ENCODE measurements around the gene INHA.

INHA gene

GRCh38 chr2:219611866-219612576, 39.9 kb downstream of the INHA start:
- no peak overlapping the region for H3K9ac ChIP-seq (ENCODE audit: low read depth, low read length)
- peaks cover 34% of the 10 kb centered on the region for H3K36me3 ChIP-seq (ENCODE audit: insufficient read depth, low read length)
- H3K27me3 ChIP-seq (ENCODE audit: control insufficient read depth, insufficient read depth, low read length): no peaks in the 10 kb centered on the region
- H3K9me3 ChIP-seq (replicated peaks; ENCODE audit: low read length): no peaks in the 10 kb centered on the region
- no peaks in the 10 kb centered on the region for H3K4me1 ChIP-seq (ENCODE audit: control insufficient read depth, insufficient read depth, low read length)
- H3K4me3 ChIP-seq (ENCODE audit: low read length): no peak overlapping the region
- no peak overlapping the region for H3K4me2 ChIP-seq (ENCODE audit: low read length)

- Histone ChIP-seq H3K4me3 (ENCODE audit: low read length) (no peak overlapping the region), H3K4me2 (ENCODE audit: low read length) (no peak overlapping the region), H3K4me1 (ENCODE audit: control insufficient read depth, insufficient read depth, low read length) (no peaks in the 10 kb centered on the region), H3K9me3 (replicated peaks; ENCODE audit: low read length) (no peaks in the 10 kb centered on the region), H3K27me3 (ENCODE audit: control insufficient read depth, insufficient read depth, low read length) (no peaks in the 10 kb centered on the region), H3K9ac (ENCODE audit: low read depth, low read length) (no peak overlapping the region), H3K36me3 (ENCODE audit: insufficient read depth, low read length) (peaks cover 34% of the 10 kb centered on the region)
These were observed 40.6 kb downstream of the INHA start for GRCh38 chr2:219612577-219613286.

DNA sequence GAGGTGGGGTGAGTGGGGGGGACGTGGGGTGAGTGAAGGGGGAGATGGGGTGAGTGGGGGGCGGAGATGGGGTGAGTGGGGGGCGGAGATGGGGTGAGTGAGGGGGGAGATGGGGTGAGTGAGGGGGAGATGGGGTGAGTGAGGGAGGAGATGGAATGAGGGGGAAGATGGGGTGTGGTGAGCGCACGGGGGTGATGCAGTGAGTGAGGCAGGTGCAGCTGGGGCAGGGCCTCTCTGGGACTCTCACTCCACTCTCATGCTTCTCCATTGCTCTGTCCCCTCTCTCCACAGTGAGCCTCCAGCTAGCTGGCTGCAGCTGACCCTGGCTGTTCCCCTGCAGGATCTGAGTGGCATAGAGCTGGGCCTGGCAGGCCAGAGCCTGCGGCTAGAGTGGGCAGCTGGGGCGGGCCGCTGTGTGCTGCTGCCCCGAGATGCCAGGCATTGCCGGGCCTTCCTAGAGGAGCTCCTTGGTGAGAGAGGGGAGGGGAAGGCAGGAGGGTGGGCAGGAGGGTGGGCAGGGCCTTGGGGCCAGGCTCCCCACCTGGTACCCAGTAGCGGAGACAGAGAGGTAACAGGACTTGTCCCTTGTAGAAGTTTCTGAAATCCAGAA, 41.5 kb downstream of the INHA start:
- H3K36me3 ChIP-seq (ENCODE audit: insufficient read depth, low read length): peaks cover 34% of the 10 kb centered on the region
- no peaks in the 10 kb centered on the region for H3K9me3 ChIP-seq (replicated peaks; ENCODE audit: low read length)
- H3K4me1 ChIP-seq (ENCODE audit: control insufficient read depth, insufficient read depth, low read length): no peaks in the 10 kb centered on the region
- no peak overlapping the region for H3K9ac ChIP-seq (ENCODE audit: low read depth, low read length)
- no peaks in the 10 kb centered on the region for H3K27me3 ChIP-seq (ENCODE audit: control insufficient read depth, insufficient read depth, low read length)
- no peak overlapping the region for H3K4me3 ChIP-seq (ENCODE audit: low read length)
- no peak overlapping the region for H3K4me2 ChIP-seq (ENCODE audit: low read length)

DNA sequence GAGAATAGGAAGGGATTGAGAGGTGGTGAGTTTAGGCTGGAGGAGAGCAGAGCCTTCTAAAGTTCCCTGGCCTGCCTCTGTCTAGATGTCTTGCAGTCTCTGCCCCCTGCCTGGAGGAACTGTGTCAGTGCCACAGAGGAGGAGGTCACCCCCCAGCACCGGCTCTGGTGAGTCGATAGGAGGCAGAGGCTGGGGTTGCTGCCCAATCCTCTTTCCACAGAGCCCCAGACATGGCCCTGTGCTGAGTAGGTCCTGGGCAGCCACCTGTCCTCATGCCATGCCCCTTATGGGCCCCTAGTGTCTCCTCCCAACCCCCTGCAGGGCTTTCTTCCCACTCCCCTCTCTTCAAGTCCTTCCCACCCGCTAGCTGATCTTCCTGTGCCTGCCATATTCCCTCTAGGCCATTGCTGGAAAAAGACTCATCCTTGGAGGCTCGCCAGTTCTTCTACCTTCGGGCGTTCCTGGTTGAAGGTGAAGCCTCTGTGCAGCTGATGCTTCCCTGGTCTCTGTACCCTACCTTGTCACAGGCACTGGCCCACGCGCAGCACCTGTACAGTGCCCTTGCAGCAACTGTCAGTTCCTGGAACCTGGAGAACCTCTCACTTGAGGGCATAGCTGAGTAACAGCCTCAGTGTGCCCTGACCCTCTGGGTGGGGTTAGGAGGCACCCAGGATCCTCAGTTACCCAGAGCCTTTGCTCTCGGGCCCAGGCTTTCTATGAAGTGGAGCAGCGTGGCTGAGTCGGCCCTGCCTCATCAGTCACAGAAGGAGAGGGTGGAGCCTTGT, 42.2 kb downstream of the INHA start:
- no peaks in the 10 kb centered on the region for H3K27me3 ChIP-seq (ENCODE audit: control insufficient read depth, insufficient read depth, low read length)
- H3K4me1 ChIP-seq (ENCODE audit: control insufficient read depth, insufficient read depth, low read length): no peaks in the 10 kb centered on the region
- H3K36me3 ChIP-seq (ENCODE audit: insufficient read depth, low read length): peaks cover 29% of the 10 kb centered on the region
- H3K4me3 ChIP-seq (ENCODE audit: low read length): no peak overlapping the region
- H3K4me2 ChIP-seq (ENCODE audit: low read length): no peak overlapping the region
- H3K9me3 ChIP-seq (replicated peaks; ENCODE audit: low read length): no peaks in the 10 kb centered on the region
- H3K9ac ChIP-seq (ENCODE audit: low read depth, low read length): no peak overlapping the region

DNA sequence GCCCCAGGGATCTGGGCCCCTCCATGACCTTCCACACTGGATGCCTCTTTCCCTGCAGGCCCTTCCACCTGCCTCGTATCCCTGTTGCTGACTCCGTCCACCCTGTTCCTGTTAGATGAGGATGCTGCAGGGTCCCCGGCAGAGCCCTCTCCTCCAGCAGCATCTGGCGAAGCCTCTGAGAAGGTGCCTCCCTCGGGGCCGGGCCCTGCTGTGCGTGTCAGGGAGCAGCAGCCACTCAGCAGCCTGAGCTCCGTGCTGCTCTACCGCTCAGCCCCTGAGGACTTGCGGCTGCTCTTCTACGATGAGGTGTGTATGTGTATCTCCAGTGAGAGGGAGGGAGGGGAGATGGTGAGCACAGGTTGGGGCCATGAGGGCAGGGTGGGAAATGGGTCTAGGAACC, 42.9 kb downstream of the INHA start:
- no peaks in the 10 kb centered on the region for H3K9me3 ChIP-seq (replicated peaks; ENCODE audit: low read length)
- H3K27me3 ChIP-seq (ENCODE audit: control insufficient read depth, insufficient read depth, low read length): no peaks in the 10 kb centered on the region
- peaks cover 28% of the 10 kb centered on the region for H3K36me3 ChIP-seq (ENCODE audit: insufficient read depth, low read length)
- H3K4me2 ChIP-seq (ENCODE audit: low read length): no peak overlapping the region
- H3K9ac ChIP-seq (ENCODE audit: low read depth, low read length): no peak overlapping the region
- no peak overlapping the region for H3K4me3 ChIP-seq (ENCODE audit: low read length)
- H3K4me1 ChIP-seq (ENCODE audit: control insufficient read depth, insufficient read depth, low read length): no peaks in the 10 kb centered on the region

DNA sequence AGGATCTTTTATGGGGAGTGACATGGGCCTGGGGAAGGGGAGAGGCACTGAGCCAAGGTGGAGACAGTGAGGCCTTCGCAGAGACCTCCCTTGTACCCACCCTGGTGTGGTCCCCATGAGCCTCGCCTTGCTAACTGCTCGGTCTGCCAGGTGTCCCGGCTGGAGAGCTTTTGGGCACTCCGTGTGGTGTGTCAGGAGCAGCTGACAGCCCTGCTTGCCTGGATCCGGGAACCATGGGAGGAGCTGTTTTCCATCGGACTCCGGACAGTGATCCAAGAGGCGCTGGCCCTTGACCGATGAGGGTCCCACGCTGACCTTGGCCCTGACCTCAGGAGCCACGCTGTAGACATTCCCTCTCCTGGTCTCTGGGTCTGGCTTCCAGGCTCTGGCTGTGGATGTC, 43.8 kb downstream of the INHA start:
- no peaks in the 10 kb centered on the region for H3K27me3 ChIP-seq (ENCODE audit: control insufficient read depth, insufficient read depth, low read length)
- H3K4me1 ChIP-seq (ENCODE audit: control insufficient read depth, insufficient read depth, low read length): no peaks in the 10 kb centered on the region
- peaks cover 23% of the 10 kb centered on the region for H3K36me3 ChIP-seq (ENCODE audit: insufficient read depth, low read length)
- no peak overlapping the region for H3K4me3 ChIP-seq (ENCODE audit: low read length)
- H3K9ac ChIP-seq (ENCODE audit: low read depth, low read length): no peak overlapping the region
- H3K9me3 ChIP-seq (replicated peaks; ENCODE audit: low read length): no peaks in the 10 kb centered on the region
- no peak overlapping the region for H3K4me2 ChIP-seq (ENCODE audit: low read length)

DNA sequence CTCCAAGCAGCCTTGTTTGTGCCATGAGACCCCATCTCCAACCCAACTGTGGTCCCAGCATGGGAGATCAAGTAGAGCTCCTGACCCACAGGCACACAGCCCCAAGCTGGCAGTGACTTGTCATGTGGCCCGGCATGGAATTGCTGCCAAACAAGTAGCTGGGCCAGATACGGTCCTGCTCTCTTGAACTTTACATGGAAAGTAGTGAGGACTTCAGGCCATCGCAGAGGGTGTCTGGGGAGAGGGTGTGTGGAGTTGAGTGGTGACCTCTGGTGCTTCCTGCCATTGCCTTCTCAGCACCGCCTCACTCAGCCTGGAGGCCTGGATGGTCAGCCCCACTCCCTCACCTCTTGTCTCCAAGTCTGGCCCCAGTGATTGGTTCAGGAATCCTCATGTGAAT, 44.4 kb downstream of the INHA start:
- H3K4me1 ChIP-seq (ENCODE audit: control insufficient read depth, insufficient read depth, low read length): no peaks in the 10 kb centered on the region
- peaks cover 22% of the 10 kb centered on the region for H3K36me3 ChIP-seq (ENCODE audit: insufficient read depth, low read length)
- no peak overlapping the region for H3K4me3 ChIP-seq (ENCODE audit: low read length)
- H3K4me2 ChIP-seq (ENCODE audit: low read length): no peak overlapping the region
- no peak overlapping the region for H3K9ac ChIP-seq (ENCODE audit: low read depth, low read length)
- no peaks in the 10 kb centered on the region for H3K9me3 ChIP-seq (replicated peaks; ENCODE audit: low read length)
- H3K27me3 ChIP-seq (ENCODE audit: control insufficient read depth, insufficient read depth, low read length): no peaks in the 10 kb centered on the region

DNA sequence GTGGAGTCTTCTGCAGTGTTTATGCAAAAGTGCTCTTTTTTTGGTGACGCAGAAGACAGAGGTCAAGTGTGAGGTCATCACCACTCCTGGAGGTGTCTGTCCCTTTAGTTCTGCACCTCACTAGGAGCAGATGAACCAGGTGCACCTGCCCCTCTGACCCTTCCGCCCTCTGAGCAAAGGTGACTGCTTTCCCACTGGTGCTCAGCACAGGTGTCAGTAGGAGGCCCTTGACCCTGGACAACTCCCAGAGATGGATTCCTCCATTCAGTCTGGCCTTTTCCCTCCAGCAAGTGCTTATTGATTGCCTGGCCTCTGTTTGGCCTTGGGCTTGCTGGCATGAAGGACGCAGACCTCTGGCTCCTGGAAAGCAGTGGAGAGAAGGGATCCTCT, 46.6 kb downstream of the INHA start:
- Histone ChIP-seq H3K36me3 (ENCODE audit: insufficient read depth, low read length) (peaks cover 16% of the 10 kb centered on the region), H3K27me3 (ENCODE audit: control insufficient read depth, insufficient read depth, low read length) (peaks cover 15% of the 10 kb centered on the region), H3K4me1 (ENCODE audit: control insufficient read depth, insufficient read depth, low read length) (no peaks in the 10 kb centered on the region), H3K9ac (ENCODE audit: low read depth, low read length) (no peak overlapping the region), H3K4me3 (ENCODE audit: low read length) (no peak overlapping the region), H3K9me3 (replicated peaks; ENCODE audit: low read length) (no peaks in the 10 kb centered on the region), H3K4me2 (ENCODE audit: low read length) (no peak overlapping the region)

DNA sequence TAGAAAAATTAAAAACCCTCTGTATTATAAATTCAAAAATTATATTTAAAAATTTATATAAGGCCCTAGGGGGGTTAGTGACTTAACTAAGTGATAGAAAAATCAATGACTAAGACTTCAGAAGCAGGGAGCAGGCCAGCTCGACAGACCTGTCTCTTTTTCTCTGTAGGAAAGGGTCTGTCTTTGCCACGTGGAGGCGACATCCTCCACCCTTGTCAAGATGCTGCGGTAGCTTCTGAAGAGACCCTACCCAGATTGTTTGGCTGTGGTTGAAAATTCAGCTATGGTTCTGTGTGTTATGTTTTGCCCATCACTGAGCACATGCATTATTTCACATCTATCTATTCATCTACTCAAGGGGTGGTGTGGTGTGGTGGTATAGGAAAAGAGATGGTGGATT, 47.1 kb downstream of the INHA start:
- Histone ChIP-seq H3K4me2 (ENCODE audit: low read length) (no peak overlapping the region), H3K9me3 (replicated peaks; ENCODE audit: low read length) (no peaks in the 10 kb centered on the region), H3K4me3 (ENCODE audit: low read length) (no peak overlapping the region), H3K9ac (ENCODE audit: low read depth, low read length) (no peak overlapping the region), H3K36me3 (ENCODE audit: insufficient read depth, low read length) (peaks cover 12% of the 10 kb centered on the region), H3K4me1 (ENCODE audit: control insufficient read depth, insufficient read depth, low read length) (no peaks in the 10 kb centered on the region), H3K27me3 (ENCODE audit: control insufficient read depth, insufficient read depth, low read length) (peaks cover 20% of the 10 kb centered on the region)

DNA sequence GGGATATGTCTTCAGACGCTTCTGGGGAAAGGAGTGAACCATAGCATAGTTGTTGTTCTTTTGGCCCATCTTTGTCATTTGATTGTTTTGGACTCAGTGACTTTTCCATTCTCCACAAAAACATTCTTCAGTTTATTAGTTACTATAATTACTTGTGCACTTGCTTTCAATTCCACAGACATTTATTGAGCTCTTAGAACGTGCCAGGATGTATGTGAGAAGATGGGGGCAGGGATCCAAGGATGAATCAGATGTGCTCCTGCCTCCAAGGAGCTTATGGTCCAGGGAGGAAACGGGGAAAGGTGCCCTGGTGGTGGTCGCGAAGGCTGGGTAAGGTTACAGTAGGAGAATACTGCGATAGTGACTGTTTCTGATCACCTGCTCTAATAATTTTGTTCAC, 48.4 kb downstream of the INHA start:
- Histone ChIP-seq H3K9me3 (replicated peaks; ENCODE audit: low read length) (no peaks in the 10 kb centered on the region), H3K36me3 (ENCODE audit: insufficient read depth, low read length) (peaks cover 5% of the 10 kb centered on the region), H3K4me3 (ENCODE audit: low read length) (no peak overlapping the region), H3K27me3 (ENCODE audit: control insufficient read depth, insufficient read depth, low read length) (peaks cover 30% of the 10 kb centered on the region), H3K4me2 (ENCODE audit: low read length) (no peak overlapping the region), H3K4me1 (ENCODE audit: control insufficient read depth, insufficient read depth, low read length) (no peaks in the 10 kb centered on the region), H3K9ac (ENCODE audit: low read depth, low read length) (no peak overlapping the region)

DNA sequence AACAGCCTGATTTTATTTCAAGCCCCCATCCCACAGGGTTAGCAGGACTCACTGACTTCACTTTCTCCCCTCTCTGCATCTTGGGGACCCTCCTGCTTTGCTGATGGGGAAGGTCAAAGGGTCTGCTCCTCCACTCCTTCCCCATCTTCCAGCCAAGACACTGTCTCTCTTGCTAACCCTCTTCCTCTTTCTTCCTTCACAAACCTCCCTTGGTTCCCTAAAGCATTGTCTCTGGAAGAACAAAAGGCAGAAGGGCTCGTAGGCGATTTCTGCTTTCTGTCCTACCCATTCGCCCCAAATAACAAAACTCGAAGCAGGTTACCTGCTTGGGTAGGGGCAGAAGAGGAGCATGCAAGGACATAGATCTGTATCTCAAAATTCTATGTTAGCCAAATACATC, 49.8 kb downstream of the INHA start:
- Histone ChIP-seq H3K27me3 (ENCODE audit: control insufficient read depth, insufficient read depth, low read length) (peaks cover 34% of the 10 kb centered on the region), H3K4me1 (ENCODE audit: control insufficient read depth, insufficient read depth, low read length) (no peaks in the 10 kb centered on the region), H3K4me3 (ENCODE audit: low read length) (no peak overlapping the region), H3K36me3 (ENCODE audit: insufficient read depth, low read length) (no peaks in the 10 kb centered on the region), H3K9me3 (replicated peaks; ENCODE audit: low read length) (no peaks in the 10 kb centered on the region), H3K9ac (ENCODE audit: low read depth, low read length) (no peak overlapping the region), H3K4me2 (ENCODE audit: low read length) (no peak overlapping the region)

Data from skeletal muscle satellite cell (primary cell).